ENCODE data around the gene LMAN2. TPM values are rescaled to one million over a fixed set of nuclear protein-coding genes. Genes with fewer than 3 reads are reported as not detected.

The LMAN2 gene, protein sequence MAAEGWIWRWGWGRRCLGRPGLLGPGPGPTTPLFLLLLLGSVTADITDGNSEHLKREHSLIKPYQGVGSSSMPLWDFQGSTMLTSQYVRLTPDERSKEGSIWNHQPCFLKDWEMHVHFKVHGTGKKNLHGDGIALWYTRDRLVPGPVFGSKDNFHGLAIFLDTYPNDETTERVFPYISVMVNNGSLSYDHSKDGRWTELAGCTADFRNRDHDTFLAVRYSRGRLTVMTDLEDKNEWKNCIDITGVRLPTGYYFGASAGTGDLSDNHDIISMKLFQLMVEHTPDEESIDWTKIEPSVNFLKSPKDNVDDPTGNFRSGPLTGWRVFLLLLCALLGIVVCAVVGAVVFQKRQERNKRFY
- total RNA-seq: 67.5 TPM
- long read RNA-seq, transcript LMAN2-201 (8 exons, 1,800 nt): major isoform, 226 of 244 reads
- long read RNA-seq, partial matches to known transcripts: 9 of 244 reads
- long read RNA-seq, other reads (novel, unspliced or antisense): 8 of 244 reads

DNA sequence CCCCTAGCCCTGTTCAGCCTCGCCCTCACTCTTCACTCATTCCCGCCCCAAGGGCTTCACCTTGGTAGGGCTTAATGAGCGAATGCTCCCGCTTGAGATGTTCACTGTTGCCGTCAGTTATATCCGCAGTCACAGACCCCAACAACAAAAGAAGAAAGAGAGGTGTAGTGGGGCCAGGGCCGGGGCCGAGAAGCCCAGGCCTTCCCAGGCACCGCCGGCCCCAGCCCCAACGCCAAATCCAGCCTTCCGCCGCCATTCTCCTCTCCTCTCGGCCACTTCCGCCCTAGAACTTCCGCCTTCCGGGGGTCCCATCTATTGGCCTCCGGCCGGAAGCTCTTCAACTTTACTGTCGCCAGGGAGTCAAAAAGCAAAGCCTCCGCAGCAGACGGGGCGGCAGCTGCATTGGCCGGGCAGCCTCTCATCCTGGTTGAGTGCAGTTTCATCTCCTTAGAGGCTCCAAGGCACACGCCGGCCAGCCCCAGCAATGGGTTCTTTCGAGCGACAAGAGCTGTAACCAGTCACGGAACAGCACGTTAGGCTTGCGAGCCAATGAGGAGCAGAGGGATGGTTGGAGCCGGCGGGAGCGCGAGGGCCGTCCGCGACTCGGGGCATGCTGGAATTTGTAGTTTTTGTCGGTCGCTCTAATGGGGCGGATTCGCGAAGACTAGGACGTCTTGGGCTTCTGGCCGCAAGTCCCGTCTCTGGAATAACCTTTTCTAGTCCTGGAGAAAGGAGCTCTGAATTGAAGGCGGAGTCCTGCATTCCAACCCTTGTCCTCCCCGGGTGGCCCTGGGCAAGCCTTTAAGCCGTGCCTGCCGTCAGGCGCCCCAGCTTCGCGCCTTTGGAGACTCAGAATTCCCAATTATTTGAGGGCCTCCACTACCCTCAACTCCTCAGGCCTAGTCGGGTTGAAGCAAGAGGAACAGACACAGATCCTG is at the start of gene LMAN2:
Gene LMAN2, minus strand, starts transcription at position 277 of the 938 bp plus-strand sequence. Its CDS starts 21 bp downstream, at position 256.
- peak; percentile 97 for DNase-seq (ENCODE audit: low spot score)
- intact Hi-C loops (cut with DNase I): no loop called here

DNA sequence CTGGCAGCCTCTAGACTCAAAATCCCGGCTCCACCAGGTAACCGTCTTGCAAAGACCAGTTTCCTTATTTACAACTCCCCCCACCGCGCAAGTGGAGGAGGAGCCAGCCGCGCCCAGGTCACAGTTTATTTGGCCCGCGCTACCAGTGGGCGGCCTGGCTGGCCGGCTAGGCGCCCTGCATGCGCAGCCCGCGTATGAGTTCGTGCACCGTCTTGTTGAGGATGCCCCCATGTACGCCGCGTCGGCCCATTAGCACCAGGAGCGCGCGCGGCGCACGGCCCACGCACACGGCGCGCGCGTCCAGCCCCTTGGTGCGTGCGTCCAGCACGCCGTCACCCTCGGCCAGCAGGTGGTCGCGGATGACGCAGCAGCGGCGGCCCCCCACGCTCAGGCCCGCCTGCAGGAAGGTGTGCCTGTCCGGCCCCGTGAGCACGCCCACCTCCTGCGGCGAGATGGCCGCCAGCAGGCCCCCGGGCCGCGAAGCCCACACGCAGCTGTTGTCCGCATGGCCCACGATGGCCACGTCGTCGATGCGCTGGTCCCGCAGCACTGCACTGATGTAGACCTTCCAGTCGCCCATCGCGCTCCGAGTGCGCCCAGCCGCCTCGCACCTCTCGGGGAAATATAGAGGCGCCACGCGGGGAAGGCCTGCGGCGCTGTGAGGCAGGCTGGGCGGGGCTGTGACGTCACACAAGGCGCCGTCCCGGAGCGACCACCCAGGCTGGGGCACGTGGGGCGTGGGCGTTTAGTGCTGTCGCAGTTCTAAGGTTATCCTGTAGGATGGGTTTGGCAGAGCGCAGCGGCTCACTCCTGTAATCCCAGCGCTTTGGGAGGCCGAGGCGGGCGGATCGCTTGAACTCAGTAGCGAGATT is 48.8 kb upstream of the LMAN2 start, which contains the start of gene PFN3:
Gene PFN3, minus strand, starts transcription at position 665 of the 872 bp plus-strand sequence. Its CDS starts 85 bp downstream, at position 580.
- DNase-seq (ENCODE audit: low spot score): no peak
- intact Hi-C loops (cut with DNase I): no loop called here

DNA sequence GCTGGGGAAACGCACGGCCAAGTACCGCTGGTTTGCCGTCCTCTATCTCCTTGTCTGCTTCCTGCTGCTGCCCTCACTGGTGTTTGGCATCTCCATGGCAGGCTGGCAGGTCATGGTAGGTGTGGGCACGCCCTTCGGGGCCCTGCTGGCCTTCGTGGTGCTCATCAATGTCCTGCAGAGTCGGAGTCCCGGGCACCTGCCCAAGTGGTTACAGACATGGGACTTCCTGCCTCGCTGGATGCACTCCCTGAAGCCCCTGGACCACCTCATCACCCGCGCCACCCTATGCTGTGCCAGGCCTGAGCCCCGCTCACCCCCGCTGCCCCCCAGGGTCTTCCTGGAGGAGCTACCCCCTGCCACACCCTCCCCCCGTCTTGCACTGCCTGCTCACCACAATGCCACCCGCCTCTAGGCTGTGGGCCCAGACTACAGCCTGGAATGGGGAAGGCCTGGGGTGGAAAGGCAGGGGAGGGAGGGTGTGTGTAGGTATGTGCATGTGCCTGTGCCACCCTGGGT is 46.5 kb upstream of the LMAN2 start:
- intact Hi-C loops (cut with DNase I): no loop called here
- DNase-seq (ENCODE audit: low spot score): no peak

DNA sequence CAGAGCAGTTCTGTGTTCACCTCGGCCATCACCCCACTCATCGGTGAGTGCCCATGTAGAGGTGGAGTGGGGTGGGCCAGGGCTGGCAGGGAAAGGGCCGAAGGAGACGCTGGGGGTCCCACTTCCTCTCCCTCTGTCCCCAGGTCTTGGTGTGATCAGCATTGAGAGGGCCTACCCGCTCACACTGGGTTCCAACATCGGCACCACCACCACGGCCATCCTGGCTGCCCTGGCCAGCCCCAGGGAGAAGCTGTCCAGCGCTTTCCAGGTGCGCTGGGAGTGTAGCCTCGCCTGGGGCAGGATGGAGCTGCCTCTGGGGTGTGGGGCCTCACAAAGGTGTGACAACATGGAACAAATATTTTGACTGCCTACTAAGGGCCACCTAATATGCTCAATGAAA is 45.3 kb upstream of the LMAN2 start:
- intact Hi-C loops (cut with DNase I): no loop called here

DNA sequence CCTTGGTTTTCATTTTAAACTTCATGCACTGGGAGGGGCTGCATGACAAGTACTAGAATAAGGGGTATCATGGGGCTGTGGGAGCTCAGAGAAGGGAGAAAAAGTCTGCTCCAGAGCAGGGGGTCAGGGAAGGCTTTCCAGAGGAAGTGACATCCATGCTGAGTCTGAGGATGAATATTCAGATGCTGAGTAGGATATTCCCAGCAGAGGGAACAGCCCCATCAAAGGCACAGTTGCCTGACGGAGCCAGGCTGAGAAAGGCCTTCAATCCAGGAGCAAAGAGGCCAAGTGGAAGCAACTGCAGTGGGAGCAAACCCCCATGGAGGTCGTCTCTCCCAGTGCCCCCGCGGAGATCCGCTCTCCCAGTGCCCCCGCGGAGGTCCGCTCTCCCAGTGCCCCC is 44.6 kb upstream of the LMAN2 start:
- intact Hi-C loops (cut with DNase I): no loop called here
- DNase-seq (ENCODE audit: low spot score): no peak

More for the DNA sequence above, 45.3 kb upstream of the LMAN2 start:
- DNase-seq (ENCODE audit: low spot score): no peak

DNA sequence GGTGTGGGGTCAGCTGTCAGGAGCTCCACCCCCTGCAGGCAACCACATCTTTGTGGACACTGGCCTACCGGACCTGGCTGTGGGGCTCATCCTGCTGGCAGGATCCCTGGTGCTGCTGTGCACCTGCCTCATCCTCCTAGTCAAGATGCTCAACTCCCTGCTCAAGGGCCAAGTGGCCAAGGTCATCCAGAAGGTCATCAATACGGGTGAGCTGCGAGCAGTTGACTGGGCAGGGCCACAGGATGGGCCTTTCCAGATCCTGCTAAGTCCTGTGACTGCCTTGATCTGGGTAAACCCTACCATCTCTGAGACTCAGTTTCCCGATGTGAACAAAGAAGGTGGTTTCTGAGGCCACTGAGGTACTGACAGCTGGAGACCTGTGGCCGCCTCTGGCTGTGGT is 42.5 kb upstream of the LMAN2 start:
- intact Hi-C loops (cut with DNase I): loop anchor here (5.0 kb wide), 1 partner anchor 77 kb away; no protein-coding TSS in a partner anchor
- no peak for DNase-seq (ENCODE audit: low spot score)

DNA sequence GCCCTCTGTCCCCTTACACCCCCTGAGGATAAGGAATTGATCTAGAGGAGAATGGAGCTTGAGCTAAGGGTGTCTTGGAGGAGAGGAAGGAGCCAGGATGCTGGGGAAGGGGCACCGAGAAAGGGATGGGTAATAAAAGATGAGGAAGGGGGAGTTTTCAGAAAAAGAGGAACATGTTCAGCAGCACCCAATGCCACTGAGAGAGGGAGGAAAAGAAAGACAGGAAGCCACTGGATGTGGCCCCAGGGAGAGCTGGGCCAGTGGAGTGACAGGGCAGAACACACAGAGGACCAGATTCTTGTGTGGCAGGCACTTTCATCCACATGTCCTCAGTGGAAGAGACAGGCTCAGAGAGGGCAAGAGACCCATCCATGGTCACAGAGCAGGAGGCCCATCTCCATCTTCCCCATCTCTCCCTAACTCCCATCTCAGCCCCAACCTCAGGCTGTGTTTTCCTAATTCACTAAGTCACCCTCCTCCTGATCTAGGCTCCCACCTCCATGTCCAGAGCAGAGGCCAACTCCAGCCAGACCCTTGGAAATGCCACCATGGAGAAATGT is 41.8 kb upstream of the LMAN2 start:
- DNase-seq (ENCODE audit: low spot score): no peak
- intact Hi-C loops (cut with DNase I): loop anchor here (5.0 kb wide), 1 partner anchor 76 kb away; no protein-coding TSS in a partner anchor

DNA sequence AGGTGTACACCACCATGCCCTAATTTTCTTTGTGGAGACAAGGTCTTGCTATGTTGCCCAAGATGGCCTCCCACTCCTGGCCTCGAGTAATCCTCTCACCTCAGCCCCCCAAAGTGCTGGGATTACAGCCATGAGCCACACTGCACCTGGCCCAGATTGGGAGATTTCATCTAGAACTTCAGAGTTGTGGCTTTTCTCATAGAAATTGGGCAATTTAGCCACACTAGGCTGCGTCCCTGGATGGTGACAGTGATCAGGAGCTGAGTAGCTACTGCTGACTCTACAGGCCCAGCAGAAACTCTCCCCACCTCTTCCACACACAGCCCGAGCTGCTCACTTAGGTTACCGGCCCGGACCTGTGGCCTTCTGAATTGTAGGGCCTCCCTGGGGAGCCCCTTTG is 41.3 kb upstream of the LMAN2 start:
- no peak for DNase-seq (ENCODE audit: low spot score)

DNA sequence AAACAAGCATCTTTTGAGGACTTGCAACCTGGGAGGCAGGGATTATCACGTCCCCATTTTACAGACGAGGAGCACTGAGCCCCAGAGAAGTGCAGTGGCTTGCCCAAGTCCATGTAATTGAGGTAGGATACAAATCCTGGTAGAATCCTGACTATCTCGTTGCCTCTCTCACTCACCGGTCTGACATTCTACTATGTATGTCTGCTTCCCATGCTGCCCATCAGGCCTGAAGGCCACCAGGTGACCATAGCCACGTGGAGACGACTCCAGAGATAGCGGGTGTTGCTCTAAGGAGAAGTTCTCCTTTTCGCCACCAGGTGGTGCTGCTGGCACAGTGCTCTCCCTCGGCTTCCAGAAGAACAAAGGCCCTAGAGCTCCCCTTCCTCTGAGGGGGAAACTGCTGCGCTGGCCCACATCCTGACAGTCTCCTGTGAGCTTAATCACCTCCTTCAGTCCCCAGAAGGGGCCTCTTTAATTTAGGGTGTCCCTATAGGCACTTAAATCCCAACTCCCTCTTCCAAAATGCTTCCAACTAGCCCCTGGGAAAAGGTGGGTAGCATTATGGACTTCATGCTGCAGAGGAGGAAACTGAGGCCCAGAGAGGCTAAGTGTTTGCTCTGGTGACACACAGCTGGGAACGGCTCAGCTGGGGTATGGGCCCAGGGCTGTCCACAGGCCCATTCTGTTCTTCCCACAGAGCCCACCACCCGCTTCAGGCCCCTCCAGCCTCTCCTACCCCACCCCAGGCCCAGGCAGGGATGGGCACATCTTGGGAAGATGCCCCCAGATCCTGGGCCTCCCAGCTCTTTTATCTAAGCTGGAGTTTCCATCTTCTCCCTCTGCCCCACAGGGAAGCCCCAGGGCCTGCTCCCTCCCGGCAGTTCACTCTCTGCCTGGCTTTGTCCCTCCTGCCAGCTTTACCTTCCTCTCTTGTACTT is 39.2 kb upstream of the LMAN2 start:
- DNase-seq (ENCODE audit: low spot score): peak; percentile 90
- intact Hi-C loops (cut with DNase I): loop anchor here (1.0 to 5.0 kb wide), 3 partner anchors 64 to 110 kb away; no protein-coding TSS in a partner anchor

More for the DNA sequence above, 41.3 kb upstream of the LMAN2 start:
- intact Hi-C loops (cut with DNase I): loop anchor here (5.0 kb wide), 1 partner anchor 75 kb away; no protein-coding TSS in a partner anchor

DNA sequence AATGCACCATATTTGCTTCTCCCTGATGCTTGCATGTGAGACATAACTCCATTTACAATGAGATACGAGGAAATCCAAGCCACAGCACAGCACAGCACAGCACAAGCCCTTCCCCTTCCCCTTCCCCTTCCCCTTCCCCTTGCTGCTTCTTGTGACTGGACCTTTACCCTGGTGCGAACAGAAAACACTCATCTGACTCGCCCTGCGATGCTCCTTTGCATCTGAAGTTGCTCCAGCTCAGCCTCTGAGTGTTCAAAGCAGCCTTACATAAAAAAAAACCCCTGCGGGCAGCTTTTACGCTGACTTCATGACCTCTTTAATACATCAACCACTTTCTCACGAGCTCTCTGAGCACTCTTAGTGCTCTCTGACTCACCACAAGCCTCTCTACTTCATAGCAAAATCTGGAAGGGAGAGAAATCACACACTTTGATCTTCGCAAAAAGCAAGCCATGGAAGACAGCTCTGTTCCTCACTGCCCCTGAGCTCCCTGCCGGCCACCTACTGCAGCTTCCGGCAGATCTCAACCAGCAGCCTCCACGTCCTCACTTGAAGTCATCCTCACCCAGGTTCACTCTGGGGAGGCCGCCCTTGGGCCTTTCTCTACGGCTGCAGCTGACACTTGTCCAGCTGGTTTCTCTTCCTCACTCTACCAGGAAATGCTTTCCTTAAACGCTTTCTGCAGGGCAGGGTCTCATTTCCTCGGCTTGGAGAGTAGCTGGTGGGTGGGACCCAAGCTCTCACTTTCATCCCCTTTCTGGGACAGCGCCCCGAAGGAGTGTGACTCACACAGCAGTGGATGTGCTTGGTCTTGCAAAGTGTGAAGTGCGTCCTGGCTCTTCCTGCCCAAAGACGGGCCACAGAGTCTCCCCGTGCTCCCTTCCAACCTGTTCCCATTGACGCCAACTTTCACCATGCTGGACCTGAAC is 38.0 kb upstream of the LMAN2 start:
- no peak for DNase-seq (ENCODE audit: low spot score)

DNA sequence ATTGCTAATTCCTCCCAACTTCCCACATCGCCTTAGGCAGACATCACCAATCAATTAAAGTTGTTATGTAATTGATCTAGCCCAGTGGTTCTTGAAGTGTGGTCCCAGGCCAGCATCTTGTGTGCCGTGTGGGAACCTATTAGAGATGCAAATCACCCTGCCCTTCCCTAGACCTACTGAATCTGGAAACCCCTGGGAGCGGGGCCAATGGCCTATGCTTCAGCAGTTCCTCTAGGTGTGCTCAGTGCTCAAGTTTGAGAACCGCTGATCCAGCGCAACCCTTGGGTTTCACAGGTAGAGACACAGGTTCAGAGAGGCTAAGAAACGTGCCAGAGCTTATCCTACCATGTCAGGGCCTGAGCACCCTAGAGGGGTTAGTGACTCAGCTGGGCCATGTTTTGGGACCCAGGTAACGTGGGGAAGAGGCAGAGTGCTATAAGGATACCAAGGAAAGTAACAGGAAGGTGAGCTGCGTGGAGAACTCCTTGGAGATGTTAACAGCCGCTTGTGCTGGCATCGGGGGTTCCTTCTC is 37.1 kb upstream of the LMAN2 start:
- intact Hi-C loops (cut with DNase I): no loop called here
- no peak for DNase-seq (ENCODE audit: low spot score)

More for the DNA sequence above, 38.0 kb upstream of the LMAN2 start:
- intact Hi-C loops (cut with DNase I): loop anchor here (1.0 to 5.0 kb wide), 3 partner anchors 65 to 111 kb away; no protein-coding TSS in a partner anchor

DNA sequence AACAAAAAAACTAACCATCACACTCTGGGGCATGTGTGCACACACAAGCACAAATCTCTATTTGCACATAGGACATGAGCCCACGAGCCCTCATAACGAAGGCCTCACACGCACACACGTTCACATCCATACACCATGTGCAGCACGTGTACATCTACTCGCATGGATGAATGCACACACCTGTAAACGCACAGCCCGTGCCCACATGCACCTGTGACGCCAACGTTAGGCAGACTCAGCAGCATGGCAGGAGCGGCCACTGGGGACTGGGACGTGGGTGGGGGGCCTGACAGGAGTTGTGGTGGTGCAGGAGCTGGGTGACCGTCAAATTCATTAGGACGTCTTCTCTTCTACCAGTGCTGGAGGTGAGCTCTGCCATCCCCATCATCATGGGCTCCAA is 35.9 kb upstream of the LMAN2 start:
- DNase-seq (ENCODE audit: low spot score): no peak
- intact Hi-C loops (cut with DNase I): no loop called here

DNA sequence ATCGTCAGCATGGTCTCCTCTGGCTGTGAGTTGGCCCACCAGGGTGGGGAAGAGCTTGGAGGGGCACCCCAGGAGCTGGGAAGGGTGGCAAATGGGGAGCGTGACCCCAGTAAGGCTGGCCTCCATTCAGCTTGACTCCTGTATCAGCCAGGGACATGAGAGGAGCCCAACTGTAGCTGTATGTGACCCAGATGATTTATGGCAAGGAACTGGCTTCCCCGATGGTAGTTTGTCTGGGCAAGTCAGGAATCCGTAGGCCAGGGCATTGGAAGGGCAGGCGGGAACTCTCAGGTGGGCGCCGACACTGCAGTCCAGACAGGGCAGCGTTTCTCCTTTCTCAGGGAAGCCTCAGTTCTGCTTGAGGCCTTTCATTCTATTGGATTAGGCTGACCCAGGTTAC is 35.1 kb upstream of the LMAN2 start:
- intact Hi-C loops (cut with DNase I): no loop called here
- DNase-seq (ENCODE audit: low spot score): no peak

DNA sequence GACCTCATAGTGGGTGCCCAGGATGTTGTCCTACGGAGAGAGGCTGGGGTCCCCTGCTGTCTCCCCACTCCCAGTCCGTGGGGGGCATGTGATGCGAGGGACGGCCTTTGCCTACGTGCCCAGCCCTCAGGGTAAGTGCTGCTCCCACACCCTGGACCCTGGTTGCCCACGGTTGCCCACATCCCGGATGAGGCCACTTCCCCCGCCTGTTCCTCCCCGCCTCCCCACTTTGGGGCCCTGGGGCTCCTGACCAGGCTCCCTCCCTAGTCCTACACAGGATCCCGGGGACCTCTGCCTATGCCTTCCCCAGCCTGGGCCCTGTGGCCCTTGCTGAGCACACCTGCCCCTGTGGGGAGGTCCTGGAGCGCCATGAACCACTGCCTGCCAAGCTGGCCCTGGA is 34.3 kb upstream of the LMAN2 start:
- DNase-seq (ENCODE audit: low spot score): no peak
- intact Hi-C loops (cut with DNase I): no loop called here

DNA sequence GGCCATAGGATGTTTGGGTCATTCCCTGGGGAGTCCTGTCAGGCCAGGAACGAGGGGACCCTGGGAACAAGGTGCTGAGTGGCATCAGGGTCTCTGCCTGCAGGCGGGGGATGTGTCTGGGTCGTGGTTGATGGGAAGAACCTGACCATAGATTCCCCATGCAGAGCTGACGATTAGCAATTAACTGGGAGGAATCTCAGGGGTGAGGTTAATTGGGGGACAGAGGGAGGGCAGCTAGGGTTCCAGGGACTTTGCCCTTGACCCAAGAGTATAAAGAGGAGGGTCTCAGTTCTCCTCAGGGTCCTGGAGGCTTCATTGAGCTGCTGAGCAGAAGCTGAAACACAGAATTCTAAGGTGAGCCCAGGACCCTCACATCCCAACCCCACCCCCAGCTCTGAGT is 32.7 kb upstream of the LMAN2 start, which contains the start of gene SLC34A1:
Gene SLC34A1, plus strand, starts transcription at position 301 of the 400 bp plus-strand sequence. CDS start 1,308 bp downstream, outside the sequence.
- DNase-seq (ENCODE audit: low spot score): peak; percentile 17
- intact Hi-C loops (cut with DNase I): no loop called here

DNA sequence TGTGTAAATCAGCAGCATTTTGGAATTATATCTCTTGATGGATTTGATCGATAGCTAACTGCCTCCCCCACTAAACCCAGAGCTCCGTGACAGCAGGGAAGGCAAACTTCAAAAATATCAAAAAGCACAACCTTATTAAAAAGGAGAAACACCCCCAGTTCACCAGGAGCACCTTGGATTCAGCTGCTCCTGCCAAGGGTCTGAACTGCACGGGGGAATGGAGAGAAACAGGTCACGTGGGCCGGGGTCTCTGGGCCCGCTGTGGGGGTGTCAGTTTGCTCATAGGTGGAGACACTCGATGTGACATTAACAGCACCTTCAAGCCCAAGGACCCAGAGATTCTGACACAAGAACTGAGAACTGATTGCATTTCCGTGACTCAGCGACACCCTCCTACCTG is 31.7 kb upstream of the LMAN2 start:
- intact Hi-C loops (cut with DNase I): no loop called here

More for the DNA sequence above, 31.7 kb upstream of the LMAN2 start:
- peak; percentile 46 for DNase-seq (ENCODE audit: low spot score)

All from cardiac septum (tissue), 1 donor.